Measurements from ENCODE around the gene GYG2.

- TF ChIP-seq POLR2AphosphoS5 (IDR thresholded peaks at IDR 0.05) (no peak), CTCF (IDR thresholded peaks at IDR 0.05) (no peak), POLR2A (IDR thresholded peaks at IDR 0.05) (no peak)
Observed at GRCh38 chrX:2841537-2841936, 12.8 kb downstream of the GYG2 start.

Data from gastroesophageal sphincter (tissue), 3 donors.